ENCODE results near the gene ANO2.

ANO2 gene

DNA sequence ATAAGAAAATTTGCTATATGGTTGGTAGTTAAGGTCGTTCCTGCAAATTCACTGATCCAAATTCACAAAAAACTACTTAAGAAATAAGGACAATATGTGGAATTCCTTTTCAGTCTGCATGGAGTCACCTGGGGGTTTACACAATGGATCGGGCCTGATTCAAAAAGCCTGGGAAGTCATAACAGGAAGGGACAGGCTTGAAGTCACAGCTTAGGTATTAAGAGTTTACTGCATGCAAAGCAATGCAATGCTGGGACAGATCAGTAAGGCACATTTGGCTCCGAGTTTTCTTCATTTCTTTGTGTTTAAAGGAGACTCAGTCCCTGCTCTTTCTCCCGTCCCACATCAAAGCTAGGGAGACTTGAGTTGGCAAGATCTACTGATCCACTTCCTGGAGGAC is 359.9 kb downstream of the ANO2 start:
- Histone ChIP-seq H3K36me3 (ENCODE audit: insufficient read depth) (no peaks in the 10 kb centered on the region), H3K4me3 (IDR thresholded peaks at IDR 0.05; ENCODE audit: insufficient read depth, low read depth, low read length) (no peak overlapping the region), H4K20me1 (ENCODE audit: insufficient read depth) (no peaks in the 10 kb centered on the region), H3K79me2 (ENCODE audit: insufficient read depth, low read depth) (no peaks in the 10 kb centered on the region), H3K4me2 (no peak overlapping the region), H3K27ac (no peak overlapping the region), H2AFZ (ENCODE audit: low read depth) (no peak overlapping the region), H3K9ac (no peak overlapping the region), H3K4me1 (ENCODE audit: low read depth, poor library complexity, severe bottlenecking) (no peaks in the 10 kb centered on the region), H3K27me3 (ENCODE audit: insufficient read depth, low read depth) (no peaks in the 10 kb centered on the region)
- TF ChIP-seq, protein P1, sequence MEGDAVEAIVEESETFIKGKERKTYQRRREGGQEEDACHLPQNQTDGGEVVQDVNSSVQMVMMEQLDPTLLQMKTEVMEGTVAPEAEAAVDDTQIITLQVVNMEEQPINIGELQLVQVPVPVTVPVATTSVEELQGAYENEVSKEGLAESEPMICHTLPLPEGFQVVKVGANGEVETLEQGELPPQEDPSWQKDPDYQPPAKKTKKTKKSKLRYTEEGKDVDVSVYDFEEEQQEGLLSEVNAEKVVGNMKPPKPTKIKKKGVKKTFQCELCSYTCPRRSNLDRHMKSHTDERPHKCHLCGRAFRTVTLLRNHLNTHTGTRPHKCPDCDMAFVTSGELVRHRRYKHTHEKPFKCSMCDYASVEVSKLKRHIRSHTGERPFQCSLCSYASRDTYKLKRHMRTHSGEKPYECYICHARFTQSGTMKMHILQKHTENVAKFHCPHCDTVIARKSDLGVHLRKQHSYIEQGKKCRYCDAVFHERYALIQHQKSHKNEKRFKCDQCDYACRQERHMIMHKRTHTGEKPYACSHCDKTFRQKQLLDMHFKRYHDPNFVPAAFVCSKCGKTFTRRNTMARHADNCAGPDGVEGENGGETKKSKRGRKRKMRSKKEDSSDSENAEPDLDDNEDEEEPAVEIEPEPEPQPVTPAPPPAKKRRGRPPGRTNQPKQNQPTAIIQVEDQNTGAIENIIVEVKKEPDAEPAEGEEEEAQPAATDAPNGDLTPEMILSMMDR (conservative IDR thresholded peaks at IDR 0.05; ENCODE audit: low read depth, low read length): no peak

DNA sequence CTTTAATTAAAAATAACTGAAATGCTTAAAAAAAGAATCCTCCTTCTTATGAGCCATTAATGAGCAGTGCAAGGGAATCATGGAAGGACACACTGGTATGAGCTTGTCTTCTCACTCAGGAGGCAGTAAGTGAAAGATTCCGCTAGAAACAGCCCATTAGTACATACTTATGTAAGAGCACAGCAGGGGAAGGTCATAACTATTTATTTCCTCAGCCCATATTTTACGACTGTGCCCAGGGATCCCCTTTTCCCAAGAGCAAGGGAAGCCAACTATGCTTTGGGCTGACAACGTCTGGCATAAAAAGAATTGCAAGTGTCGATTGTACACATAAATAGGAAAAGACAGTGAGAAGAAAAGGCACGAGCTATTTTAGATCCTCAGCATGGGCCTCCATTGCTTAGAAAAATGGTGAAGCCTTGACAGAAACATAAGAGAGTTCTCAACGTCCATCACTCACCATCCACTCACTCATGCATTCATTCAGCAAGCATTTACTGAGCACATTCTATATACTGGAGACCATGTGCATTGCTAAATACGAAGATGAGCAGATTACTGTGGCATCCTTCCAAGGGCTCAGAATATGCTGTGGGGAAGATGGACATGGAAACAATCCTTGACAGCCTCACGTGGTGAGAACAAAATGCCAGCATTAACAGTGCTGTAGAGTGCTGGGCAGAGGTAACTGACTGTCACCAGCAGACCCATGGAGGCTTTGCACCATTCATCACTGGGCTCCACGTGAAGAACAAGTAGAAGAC is 360.5 kb downstream of the ANO2 start:
- Histone ChIP-seq H3K4me2 (no peak overlapping the region), H3K4me1 (ENCODE audit: low read depth, poor library complexity, severe bottlenecking) (no peaks in the 10 kb centered on the region), H3K9ac (no peak overlapping the region), H3K36me3 (ENCODE audit: insufficient read depth) (no peaks in the 10 kb centered on the region), H2AFZ (ENCODE audit: low read depth) (no peak overlapping the region), H3K27ac (no peak overlapping the region), H3K4me3 (IDR thresholded peaks at IDR 0.05; ENCODE audit: insufficient read depth, low read depth, low read length) (no peak overlapping the region), H4K20me1 (ENCODE audit: insufficient read depth) (no peaks in the 10 kb centered on the region), H3K27me3 (ENCODE audit: insufficient read depth, low read depth) (no peaks in the 10 kb centered on the region), H3K79me2 (ENCODE audit: insufficient read depth, low read depth) (no peaks in the 10 kb centered on the region)
- TF ChIP-seq, protein P1 (conservative IDR thresholded peaks at IDR 0.05; ENCODE audit: low read depth, low read length): no peak

DNA sequence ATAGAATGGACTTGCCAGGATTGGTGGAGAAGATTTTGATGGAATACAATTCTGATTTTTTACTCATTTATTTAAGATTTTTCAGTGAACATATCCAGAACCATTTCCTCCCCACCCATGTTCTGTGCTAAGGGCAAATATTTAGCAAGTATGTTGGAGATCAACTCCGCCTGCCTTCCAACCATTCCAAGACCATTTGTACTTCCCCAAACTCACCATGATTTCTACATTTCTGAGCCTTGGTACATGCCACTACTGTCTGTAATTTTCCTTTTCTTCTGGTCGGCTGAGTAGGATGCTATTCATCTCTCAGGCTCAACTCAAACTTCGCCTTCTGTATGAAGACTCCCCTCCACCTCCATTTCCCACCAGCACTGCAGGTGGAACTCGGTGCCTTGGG is 362.5 kb downstream of the ANO2 start:
- H3K27ac ChIP-seq: no peak overlapping the region
- no peaks in the 10 kb centered on the region for H3K36me3 ChIP-seq (ENCODE audit: insufficient read depth)
- H2AFZ ChIP-seq (ENCODE audit: low read depth): no peak overlapping the region
- H3K9ac ChIP-seq: no peak overlapping the region
- H3K4me2 ChIP-seq: no peak overlapping the region
- H3K79me2 ChIP-seq (ENCODE audit: insufficient read depth, low read depth): no peaks in the 10 kb centered on the region
- no peaks in the 10 kb centered on the region for H3K4me1 ChIP-seq (ENCODE audit: low read depth, poor library complexity, severe bottlenecking)
- TF ChIP-seq, protein P1 (conservative IDR thresholded peaks at IDR 0.05; ENCODE audit: low read depth, low read length): no peak
- H3K4me3 ChIP-seq (IDR thresholded peaks at IDR 0.05; ENCODE audit: insufficient read depth, low read depth, low read length): no peak overlapping the region
- no peaks in the 10 kb centered on the region for H3K27me3 ChIP-seq (ENCODE audit: insufficient read depth, low read depth)
- H4K20me1 ChIP-seq (ENCODE audit: insufficient read depth): no peaks in the 10 kb centered on the region

DNA sequence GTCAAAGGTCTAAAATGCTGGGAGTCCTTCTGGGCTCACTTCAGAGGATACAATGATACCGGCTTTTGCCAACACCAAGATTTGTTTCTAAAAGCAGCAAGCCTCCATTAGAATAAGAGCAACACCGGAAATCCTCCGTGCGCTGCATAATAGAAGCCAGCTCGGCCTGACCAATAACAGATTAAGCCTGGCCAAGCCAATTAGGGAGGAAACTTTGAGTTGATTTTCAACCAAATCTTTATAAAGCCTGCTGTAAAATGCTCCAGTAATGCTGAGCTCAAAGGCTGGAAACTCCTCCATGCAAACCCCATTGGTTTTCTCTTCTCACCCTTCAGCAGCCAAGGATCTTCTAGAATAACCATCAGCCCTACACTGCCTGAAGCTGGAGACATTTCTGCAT is 363.0 kb downstream of the ANO2 start:
- no peaks in the 10 kb centered on the region for H3K4me1 ChIP-seq (ENCODE audit: low read depth, poor library complexity, severe bottlenecking)
- H3K27ac ChIP-seq: no peak overlapping the region
- H3K4me3 ChIP-seq (IDR thresholded peaks at IDR 0.05; ENCODE audit: insufficient read depth, low read depth, low read length): no peak overlapping the region
- no peak overlapping the region for H3K4me2 ChIP-seq
- H4K20me1 ChIP-seq (ENCODE audit: insufficient read depth): no peaks in the 10 kb centered on the region
- no peak overlapping the region for H2AFZ ChIP-seq (ENCODE audit: low read depth)
- H3K36me3 ChIP-seq (ENCODE audit: insufficient read depth): no peaks in the 10 kb centered on the region
- no peaks in the 10 kb centered on the region for H3K79me2 ChIP-seq (ENCODE audit: insufficient read depth, low read depth)
- H3K9ac ChIP-seq: no peak overlapping the region
- TF ChIP-seq, protein P1 (conservative IDR thresholded peaks at IDR 0.05; ENCODE audit: low read depth, low read length): no peak
- H3K27me3 ChIP-seq (ENCODE audit: insufficient read depth, low read depth): no peaks in the 10 kb centered on the region
